K562 (cell line): ENCODE results near the gene PCLAF. TPM values are rescaled to one million over a fixed set of nuclear protein-coding genes. Genes with fewer than 3 reads are reported as not detected.
A peak's percentile ranks its signal among the peaks of the same experiment; 100 is the strongest.

Experiments
- ARID3A ChIP-seq: IDR thresholded peaks from 2 replicates; pipeline ENCODE4 v1.6.1; 2012; ENCODE audit warnings: low read depth, low read length, improper control_type of control experiment, borderline replicate concordance
- ATF1 ChIP-seq, 2 experiments: fragments of 450-650 bp in 1 of 2; IDR thresholded peaks; 2 replicates each; pipeline ENCODE4 v1.6.1; 2016; ENCODE audit warnings: missing compliant biosample characterization in 1 of 2, missing genetic modification characterization in 1 of 2
- BCL6 ChIP-seq: fragments of 250-450 bp; sonication (Bioruptor Pico); IDR thresholded peaks from 2 replicates; pipeline ENCODE4 v1.4.0; 2020
- CREB3 ChIP-seq: fragments of 450-650 bp; conservative IDR thresholded peaks from 2 replicates; pipeline ENCODE4 v1.6.1; 2016; ENCODE audit warnings: missing genetic modification characterization, low read depth, mild to moderate bottlenecking, missing compliant biosample characterization, moderate library complexity
- CSDE1 ChIP-seq, 2 experiments: fragments of 450-650 bp; IDR thresholded peaks; 2 replicates each; pipeline ENCODE4 v1.6.1; 2016; ENCODE audit warnings: mild to moderate bottlenecking in 1 of 2
- DMBX1 ChIP-seq: fragments of 250-450 bp; sonication (Bioruptor Pico); IDR thresholded peaks from 2 replicates; pipeline ENCODE4 v1.8.0; 2022; ENCODE audit warnings: inconsistent platforms, mild to moderate bottlenecking, moderate library complexity, borderline replicate concordance
- EGR1 ChIP-seq: fragments of 450-650 bp; conservative IDR thresholded peaks from 2 replicates; pipeline ENCODE4 v1.6.1; 2017; ENCODE audit warnings: mild to moderate bottlenecking
- ELF4 ChIP-seq: fragments of 450-650 bp; formaldehyde crosslinking; IDR thresholded peaks from 2 replicates; pipeline ENCODE4 v1.4.0; 2022; ENCODE audit warnings: missing genetic modification characterization
- FOSL1 ChIP-seq: fragments of 200-800 bp; sonication (Bioruptor generic); conservative IDR thresholded peaks from 2 replicates; pipeline ENCODE4 v1.6.1; 2016; ENCODE audit warnings: missing genetic modification characterization, missing compliant biosample characterization
- GTF2F1 ChIP-seq: IDR thresholded peaks from 2 replicates; pipeline ENCODE4 v1.6.1; 2011; ENCODE audit warnings: low read depth, low read length, improper control_type of control experiment
- HMBOX1 ChIP-seq: sonication (generic); IDR thresholded peaks from 2 replicates; pipeline ENCODE4 v1.6.1; 2016
- L3MBTL2 ChIP-seq: fragments of 450-650 bp; IDR thresholded peaks from 2 replicates; pipeline ENCODE4 v1.6.1; 2016; ENCODE audit warnings: mild to moderate bottlenecking, moderate library complexity
- MYC ChIP-seq, 2 experiments: fragments of 250-450 bp in 1 of 2; sonication (Bioruptor Pico) in 1 of 2; IDR thresholded peaks; 2 replicates each; pipeline versions ENCODE4 v1.5.1 to v1.6.1; 2012 to 2021; ENCODE audit warnings: low read depth in 2 of 2, borderline replicate concordance in 1 of 2, improper control_type of control experiment in 1 of 2, low read length in 1 of 2, mild to moderate bottlenecking in 1 of 2, moderate library complexity in 1 of 2
- RBM14 ChIP-seq: fragments of 200-400 bp; formaldehyde crosslinking; IDR thresholded peaks from 2 replicates; pipeline ENCODE4 v1.6.1; 2018; ENCODE audit warnings: low read depth, mild to moderate bottlenecking, low read length, moderate library complexity, borderline replicate concordance; ENCODE audit not compliant: insufficient read depth
- RFX1 ChIP-seq: fragments of 450-650 bp; IDR thresholded peaks from 2 replicates; pipeline ENCODE4 v1.6.1; 2016; ENCODE audit warnings: mild to moderate bottlenecking, moderate library complexity
- SAFB ChIP-seq: fragments of 200-400 bp; formaldehyde crosslinking; IDR thresholded peaks from 2 replicates; pipeline ENCODE4 v1.6.1; 2017; ENCODE audit warnings: low read depth, low read length, borderline replicate concordance
- SPI1 ChIP-seq: IDR thresholded peaks from 2 replicates; pipeline ENCODE4 v1.6.1; 2011; ENCODE audit warnings: low read depth, low read length, control low read depth, borderline replicate concordance
- TRIM25 ChIP-seq: fragments of 450-650 bp; IDR thresholded peaks from 2 replicates; pipeline ENCODE4 v1.7.0; 2016; ENCODE audit warnings: borderline replicate concordance
- U2AF2 ChIP-seq: fragments of 200-400 bp; formaldehyde crosslinking; optimal IDR thresholded peaks from 2 replicates; pipeline ENCODE3; 2017; ENCODE audit warnings: low read depth, mild to moderate bottlenecking, low read length
- ZKSCAN3 ChIP-seq: fragments of 250-450 bp; sonication (Bioruptor Pico); IDR thresholded peaks from 2 replicates; pipeline ENCODE4 v1.4.0; 2020
- ZNF165 ChIP-seq: fragments of 250-450 bp; sonication (Bioruptor Pico); IDR thresholded peaks from 2 replicates; pipeline ENCODE4 v1.4.0; 2020; ENCODE audit warnings: borderline replicate concordance
- ZNF197 ChIP-seq: fragments of 200-800 bp; sonication (Bioruptor generic); IDR thresholded peaks from 2 replicates; pipeline ENCODE4 v1.6.1; 2016; ENCODE audit warnings: low read depth, missing genetic modification characterization, missing compliant biosample characterization
- ZNF274 ChIP-seq: IDR thresholded peaks from 2 replicates; pipeline ENCODE4 v1.6.1; 2011; ENCODE audit warnings: low read depth, mild to moderate bottlenecking, low read length, moderate library complexity, borderline replicate concordance
- polyA plus RNA-seq, 8 experiments: library from polyadenylated mRNA; depleted of rRNA in 4 of 8; stranded (reverse) in 5 of 8; unstranded in 3 of 8; fragments of >200 nt; fragmentation: Nextera tagmentation in 2 of 8; fragmentation: Illumina TruSeq in 1 of 8; extraction: Ambion mirVana in 2 of 8; extraction: Trizol in 1 of 8; gene quantifications; 2 replicates each; pipeline versions ENCODE4 v1.2.1 to v1.2.3, GENCODE V29; 2011 to 2014; ENCODE audit warnings: inconsistent platforms in 1 of 8, missing spikeins in 1 of 8
- total RNA-seq, 7 experiments: library from RNA; depleted of rRNA in 6 of 7; stranded (reverse); fragments of >200 nt in 6 of 7; fragmentation: Illumina TruSeq in 2 of 7; extraction: Trizol in 2 of 7; gene quantifications; 2 replicates each; pipeline versions ENCODE4 v1.2.1 to v1.2.3, GENCODE V29; 2011 to 2021; ENCODE audit warnings: low replicate concordance in 1 of 7

The PCLAF gene
- total and polyA plus RNA-seq, 9 of the 15 experiments (the other 6 are each of a cell fraction or from before 2014, with no cell fraction given): 112 to 881 (median 360) TPM

- no peak for TF ChIP-seq CREB3 (tag)
- no peak for TF ChIP-seq TRIM25
- no peak for TF ChIP-seq CSDE1 (IDR thresholded peaks at IDR 0.05)
- no peak for TF ChIP-seq GTF2F1
- no peak for TF ChIP-seq ZKSCAN3 (CRISPR knock-in tag)
- no peak for TF ChIP-seq MYC (IDR thresholded peaks at IDR 0.05; ENCODE audit: low read depth, low read length)
- no peak for TF ChIP-seq MYC (CRISPR knock-in tag; IDR thresholded peaks at IDR 0.05; ENCODE audit: borderline replicate concordance, low read depth)
- TF ChIP-seq RBM14: no peak
- TF ChIP-seq HMBOX1: peak; percentile 95
- no peak for TF ChIP-seq L3MBTL2
- TF ChIP-seq ATF1 (CRISPR knock-in tag; IDR thresholded peaks at IDR 0.05): no peak
- no peak for TF ChIP-seq ATF1 (tag; IDR thresholded peaks at IDR 0.05)
- TF ChIP-seq SPI1: no peak
- no peak for TF ChIP-seq SAFB
- no peak for TF ChIP-seq ELF4 (CRISPR knock-in tag)
- TF ChIP-seq ZNF165 (CRISPR knock-in tag): no peak
- no peak for TF ChIP-seq BCL6 (CRISPR knock-in tag)
- peak; percentile 32; the same call in 1 of the 2 replicates for TF ChIP-seq FOSL1 (tag)
- no peak for TF ChIP-seq U2AF2
- no peak for TF ChIP-seq RFX1
- no peak for TF ChIP-seq ZNF274
- no peak for TF ChIP-seq EGR1
- no peak; the same call in 1 of the 2 replicates for TF ChIP-seq DMBX1 (CRISPR knock-in tag)
- 0 out of 2 replicates have a peak, but pooled peaks have one; percentile 6 for TF ChIP-seq ZNF197 (CRISPR knock-in tag)
- peak; percentile 50; the same call in 1 of the 2 replicates for TF ChIP-seq ARID3A
These were observed 48.9 kb upstream of the PCLAF start (continued) for GRCh38 chr15:64430000-64430735.
